ENCODE results near the gene PREP.
"Not testable (repeated sequence)": the region's sequence is repeated elsewhere in the genome, so short reads cannot be mapped to it uniquely, and the experiment has no call there.

Gene PREP

GRCh38 chr6:105338350-105338983 lies 64.4 kb downstream of the PREP start:
- not testable (repeated sequence) for FAIRE-seq

- no peak for FAIRE-seq
These were observed 65.9 kb downstream of the PREP start for GRCh38 chr6:105336986-105337385.

GRCh38 chr6:105332576-105332975 lies 70.3 kb downstream of the PREP start:
- no peak for FAIRE-seq

- no peak for FAIRE-seq
These were observed 71.0 kb downstream of the PREP start for GRCh38 chr6:105331927-105332326.

DNA sequence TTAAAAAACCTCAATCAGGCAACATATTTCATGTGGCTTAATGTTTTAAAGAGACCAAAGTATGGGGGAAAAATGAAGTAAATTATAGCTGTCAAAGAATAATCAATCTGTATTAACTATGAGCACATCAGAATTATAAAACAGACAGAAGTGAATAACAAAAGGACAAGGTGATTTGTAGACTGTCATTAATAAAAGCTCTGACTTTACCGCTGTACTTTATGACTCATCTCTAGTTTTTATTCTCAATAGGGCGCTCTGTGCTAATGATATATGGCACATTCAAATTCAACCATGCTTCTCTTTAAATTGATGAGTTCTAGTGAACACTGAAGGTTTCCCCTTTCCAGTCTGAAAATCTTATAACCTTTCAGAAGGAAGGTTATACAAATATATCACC lies 72.0 kb downstream of the PREP start:
- FAIRE-seq: no peak

- FAIRE-seq: no peak
These were observed 72.5 kb downstream of the PREP start for GRCh38 chr6:105330364-105330763.

- FAIRE-seq: no peak
These were observed 75.8 kb downstream of the PREP start for GRCh38 chr6:105326833-105327770.

DNA sequence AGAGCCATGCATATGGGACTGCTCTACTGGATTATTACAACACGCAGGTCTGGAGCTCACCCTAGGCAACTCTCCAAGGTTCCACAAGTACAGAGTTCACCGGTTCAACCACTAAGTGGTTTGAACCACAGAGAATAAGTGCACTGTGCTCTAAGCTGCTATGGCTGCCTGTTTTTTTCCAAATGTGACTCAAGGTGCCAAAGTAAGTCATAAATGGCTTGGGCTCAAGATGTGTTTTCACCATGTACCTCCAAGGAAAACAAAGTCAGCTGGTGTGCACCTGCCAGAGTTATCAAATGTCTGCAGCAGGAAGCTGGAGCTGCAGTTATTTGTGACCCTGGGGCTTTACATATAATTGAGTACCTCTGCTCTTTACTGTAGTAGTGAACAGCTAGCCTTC lies 76.7 kb downstream of the PREP start:
- FAIRE-seq: no peak

GRCh38 chr6:105324386-105324950 lies 78.4 kb downstream of the PREP start:
- no peak for FAIRE-seq

DNA sequence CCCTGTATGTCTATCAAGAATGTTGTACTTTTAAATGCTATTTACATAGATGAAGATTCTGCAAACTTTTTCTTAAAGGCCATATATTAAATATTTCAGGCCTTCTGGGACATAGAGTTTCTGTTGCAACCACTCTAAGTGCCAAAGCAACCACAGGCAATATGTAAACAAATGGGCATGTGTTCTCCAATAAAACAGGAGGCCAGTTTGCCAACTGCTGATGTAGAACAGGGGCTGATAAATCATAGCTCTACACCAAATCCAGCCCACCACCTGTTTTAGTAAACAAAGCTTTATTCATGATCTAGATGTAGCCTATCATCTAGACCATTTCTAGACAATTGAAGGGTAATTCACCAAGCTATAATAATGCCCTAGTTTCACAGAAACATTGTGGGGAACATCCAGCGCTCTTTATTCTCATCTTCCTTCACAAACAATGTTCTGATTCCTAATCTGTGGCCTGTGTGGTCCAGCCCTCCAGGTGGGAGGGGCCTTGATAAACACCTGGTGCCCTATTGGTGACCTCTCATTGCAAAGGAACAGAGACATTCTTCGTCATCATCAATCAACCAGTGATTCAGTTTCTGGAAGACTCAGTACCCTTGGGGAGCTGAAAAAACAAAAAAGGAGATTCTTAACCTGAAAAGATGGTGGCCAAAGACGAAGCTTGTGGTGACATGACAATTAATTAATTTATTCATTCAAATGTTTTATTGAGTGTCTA lies 80.2 kb downstream of the PREP start:
- FAIRE-seq: no peak

DNA sequence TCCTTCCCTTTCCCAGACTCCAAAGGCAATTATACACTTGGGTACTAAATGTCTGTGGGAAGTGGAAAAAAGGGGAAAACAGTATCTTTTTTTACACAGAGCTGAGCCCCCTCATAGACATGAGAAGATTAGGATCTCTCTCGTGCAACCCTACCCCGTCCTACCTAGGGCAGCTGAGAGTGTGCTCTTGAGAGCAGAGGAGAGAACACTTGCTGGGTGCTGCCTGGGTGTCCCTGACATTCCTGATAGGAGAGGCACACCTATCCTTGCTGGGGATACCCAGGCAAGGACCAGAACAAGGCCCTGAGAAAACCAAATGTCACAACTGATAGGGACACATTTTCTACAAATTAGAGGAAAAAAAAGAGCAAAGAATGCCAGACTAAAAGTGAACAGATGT lies 81.2 kb downstream of the PREP start:
- FAIRE-seq: no peak

- FAIRE-seq: no peak
These were observed 81.7 kb downstream of the PREP start for GRCh38 chr6:105321207-105321606.

GRCh38 chr6:105320765-105321164 lies 82.1 kb downstream of the PREP start:
- FAIRE-seq: no peak

GRCh38 chr6:105320271-105320670 lies 82.6 kb downstream of the PREP start:
- no peak for FAIRE-seq

GRCh38 chr6:105319331-105319730 lies 83.6 kb downstream of the PREP start:
- no peak for FAIRE-seq

GRCh38 chr6:105318660-105319059 lies 84.2 kb downstream of the PREP start:
- no peak for FAIRE-seq

DNA sequence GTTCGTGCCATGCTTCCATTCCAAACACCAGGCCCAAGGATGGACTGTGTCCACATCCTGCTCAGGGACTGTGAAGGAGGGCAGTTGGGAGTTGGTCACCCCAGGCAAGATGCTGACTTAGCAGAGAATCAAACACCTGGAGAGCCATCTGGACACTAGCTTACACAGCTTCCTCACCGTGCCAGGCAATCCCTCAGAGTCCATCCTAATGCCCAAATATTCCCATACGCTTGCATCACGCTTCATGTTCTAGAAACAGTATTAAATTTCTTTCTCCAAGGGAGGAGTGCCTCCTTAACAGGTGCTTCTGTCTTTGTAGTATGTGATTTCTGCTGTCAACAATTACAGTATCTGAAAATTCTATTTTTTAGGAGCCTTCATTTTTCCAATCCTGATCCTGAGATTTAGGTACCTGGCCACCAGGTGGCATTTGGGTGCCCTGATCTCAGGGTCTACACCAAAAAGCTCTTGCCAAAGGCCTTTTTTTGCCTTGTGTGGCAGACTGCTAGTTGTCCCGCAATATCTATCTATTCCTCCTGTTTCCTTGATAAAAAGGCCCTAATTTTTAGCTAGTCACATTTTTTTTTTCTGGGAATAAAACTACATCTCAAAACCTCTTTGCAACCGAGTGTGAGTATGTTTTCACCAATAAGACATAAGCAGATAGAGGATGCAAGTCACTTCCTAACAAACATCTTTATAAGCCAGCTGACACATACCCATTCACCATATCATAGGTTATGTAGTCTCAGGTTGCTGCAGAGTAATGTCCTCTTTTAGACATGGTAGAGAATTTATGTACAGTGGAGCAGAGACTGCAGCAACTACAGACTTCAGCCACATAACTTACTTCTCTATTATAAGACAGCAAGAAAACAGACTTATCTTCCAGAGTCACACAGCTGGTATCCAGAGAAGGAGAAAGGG lies 85.0 kb downstream of the PREP start:
- no peak for FAIRE-seq

- FAIRE-seq: no peak
These were observed 89.7 kb downstream of the PREP start for GRCh38 chr6:105313211-105313610.

- no peak for FAIRE-seq
These were observed 91.9 kb downstream of the PREP start for GRCh38 chr6:105310947-105311346.

DNA sequence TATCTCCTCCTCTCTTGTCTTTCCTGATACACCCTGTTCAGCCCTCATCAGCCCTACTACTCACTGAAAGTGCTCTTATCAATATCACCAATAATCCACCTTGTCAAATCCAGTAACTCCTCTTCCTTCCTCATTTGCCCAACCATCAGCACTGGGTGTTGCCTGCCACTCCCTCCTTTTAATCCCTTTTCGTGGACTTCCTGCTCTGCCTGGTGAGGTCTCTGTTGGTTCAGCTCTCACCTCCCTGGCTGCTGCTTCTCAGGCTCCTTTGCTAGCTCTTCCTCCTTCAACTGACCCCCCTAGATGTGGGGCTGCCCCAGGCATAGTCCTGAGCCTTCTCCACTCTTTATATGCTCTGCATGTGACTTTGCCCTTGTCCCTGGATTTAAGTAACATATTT lies 92.5 kb downstream of the PREP start:
- no peak for FAIRE-seq

DNA sequence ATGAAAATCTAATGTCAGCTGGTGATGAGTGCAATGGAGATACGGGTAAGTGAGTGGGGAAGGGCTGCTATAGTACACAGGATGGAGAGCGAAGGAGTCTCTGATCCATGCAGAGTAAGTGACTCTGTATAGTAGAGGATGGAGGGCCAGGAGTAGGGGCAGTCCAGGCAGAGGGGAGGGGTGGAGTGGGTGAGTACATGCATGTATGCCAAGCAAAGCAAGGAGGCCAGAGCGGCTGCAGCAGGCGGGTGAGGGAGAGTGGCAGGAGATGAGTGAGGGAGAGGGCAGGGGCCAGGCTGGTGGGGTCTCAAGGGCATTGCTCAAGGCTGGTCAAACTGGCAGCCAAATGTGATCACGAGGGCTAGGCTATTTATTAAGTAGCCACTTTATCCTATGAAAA lies 94.0 kb downstream of the PREP start:
- no peak for FAIRE-seq

- no peak for FAIRE-seq
These were observed 97.4 kb downstream of the PREP start for GRCh38 chr6:105305521-105305920.

Data from endometrium (tissue), 2 donors.